Measurements from ENCODE around the gene C19orf73. TPM values are rescaled to one million over a fixed set of nuclear protein-coding genes. Genes with fewer than 3 reads are reported as not detected.

The C19orf73 gene
- total RNA-seq, 1 donor from 2014 or later, result 2.3 TPM

DNA sequence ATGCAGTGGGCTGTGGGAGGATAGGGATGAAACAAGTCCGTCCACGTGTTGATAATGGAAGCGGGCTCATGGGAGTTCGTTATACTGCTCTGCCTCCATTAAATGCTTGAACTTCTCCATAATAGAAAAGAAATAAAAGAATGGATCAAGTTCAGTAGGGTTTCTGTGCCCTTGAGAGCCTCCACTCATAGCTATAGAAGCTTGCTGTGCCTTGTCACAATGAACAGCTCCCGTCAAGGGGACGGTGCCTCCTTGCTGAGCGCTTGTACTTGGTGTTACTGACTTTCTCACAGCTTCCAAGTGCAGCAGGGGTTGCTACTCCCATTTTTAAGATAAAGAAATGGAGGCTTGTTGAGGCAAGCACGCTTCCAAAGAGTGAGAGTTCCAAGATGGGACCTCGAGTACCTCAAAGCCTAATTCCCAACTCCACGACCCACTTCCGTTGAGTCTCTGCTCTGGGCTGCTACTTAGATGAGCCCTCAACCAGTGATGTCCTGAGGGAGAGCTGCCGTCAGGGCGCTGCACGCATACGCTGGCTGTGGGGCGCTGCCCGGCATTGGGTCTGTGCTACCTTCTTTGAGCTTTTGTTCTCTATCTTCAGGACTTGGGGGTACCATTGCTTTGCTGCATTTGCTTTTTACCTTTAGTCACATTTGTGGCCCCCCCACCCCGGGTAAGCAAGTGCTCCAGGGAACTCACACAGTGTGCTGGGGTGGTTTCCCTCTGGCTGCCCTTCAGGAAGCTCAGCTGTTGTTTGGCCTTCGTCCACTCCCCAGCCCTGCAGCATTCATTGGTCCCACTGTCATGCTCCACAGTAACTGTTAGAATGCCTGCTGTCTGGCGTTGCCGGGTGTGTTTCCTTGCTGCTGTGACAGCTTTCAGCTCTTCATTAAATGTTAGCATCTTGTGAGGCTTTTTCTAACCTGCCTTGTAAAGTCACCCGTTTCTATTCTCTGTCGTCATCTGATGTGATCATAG is 24.1 kb downstream of the C19orf73 start:
- H3K4me1 Mint-ChIP-seq (ENCODE audit: unreplicated experiment), result peaks cover 8% of the 10 kb centered on the region
- no peak overlapping the region for H3K27ac Mint-ChIP-seq
- no peaks in the 10 kb centered on the region for H3K9me3 Mint-ChIP-seq
- no peak for DNase-seq (ENCODE audit: extremely low spot score, unreplicated experiment)
- H3K27me3 Mint-ChIP-seq, result no peaks in the 10 kb centered on the region
- no peak overlapping the region for H3K4me3 Mint-ChIP-seq
- TF ChIP-seq, protein P1, sequence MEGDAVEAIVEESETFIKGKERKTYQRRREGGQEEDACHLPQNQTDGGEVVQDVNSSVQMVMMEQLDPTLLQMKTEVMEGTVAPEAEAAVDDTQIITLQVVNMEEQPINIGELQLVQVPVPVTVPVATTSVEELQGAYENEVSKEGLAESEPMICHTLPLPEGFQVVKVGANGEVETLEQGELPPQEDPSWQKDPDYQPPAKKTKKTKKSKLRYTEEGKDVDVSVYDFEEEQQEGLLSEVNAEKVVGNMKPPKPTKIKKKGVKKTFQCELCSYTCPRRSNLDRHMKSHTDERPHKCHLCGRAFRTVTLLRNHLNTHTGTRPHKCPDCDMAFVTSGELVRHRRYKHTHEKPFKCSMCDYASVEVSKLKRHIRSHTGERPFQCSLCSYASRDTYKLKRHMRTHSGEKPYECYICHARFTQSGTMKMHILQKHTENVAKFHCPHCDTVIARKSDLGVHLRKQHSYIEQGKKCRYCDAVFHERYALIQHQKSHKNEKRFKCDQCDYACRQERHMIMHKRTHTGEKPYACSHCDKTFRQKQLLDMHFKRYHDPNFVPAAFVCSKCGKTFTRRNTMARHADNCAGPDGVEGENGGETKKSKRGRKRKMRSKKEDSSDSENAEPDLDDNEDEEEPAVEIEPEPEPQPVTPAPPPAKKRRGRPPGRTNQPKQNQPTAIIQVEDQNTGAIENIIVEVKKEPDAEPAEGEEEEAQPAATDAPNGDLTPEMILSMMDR (conservative IDR thresholded peaks at IDR 0.05), result no peak
- H3K36me3 Mint-ChIP-seq, result peaks cover 17% of the 10 kb centered on the region

DNA sequence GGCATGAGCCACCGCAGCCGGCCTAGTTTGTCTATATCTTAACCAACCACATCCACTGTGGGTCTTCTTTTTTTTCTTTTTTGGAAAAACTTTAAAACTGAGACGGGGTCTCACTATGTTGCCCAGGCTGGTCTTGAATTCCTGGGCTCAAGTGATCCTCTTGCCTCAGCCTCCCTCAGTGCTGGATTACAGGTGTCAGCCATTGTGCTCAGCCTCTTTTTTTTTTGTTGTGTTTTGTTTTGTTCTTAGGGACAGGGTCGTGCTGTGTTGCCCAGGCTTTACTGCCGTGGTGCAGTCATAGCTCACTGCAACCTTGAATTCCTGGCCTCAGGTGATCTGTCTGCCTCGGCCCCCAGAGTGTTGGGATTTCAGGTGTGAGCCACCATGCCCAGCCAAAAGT is 26.3 kb downstream of the C19orf73 start:
- Mint-ChIP-seq H3K27me3 (no peaks in the 10 kb centered on the region), H3K4me1 (ENCODE audit: unreplicated experiment) (peaks cover 6% of the 10 kb centered on the region), H3K4me3 (no peak overlapping the region), H3K36me3 (peaks cover 12% of the 10 kb centered on the region), H3K27ac (no peak overlapping the region), H3K9me3 (no peaks in the 10 kb centered on the region)
- TF ChIP-seq, protein P1 (conservative IDR thresholded peaks at IDR 0.05), result no peak
- DNase-seq (ENCODE audit: extremely low spot score, unreplicated experiment), result no peak

DNA sequence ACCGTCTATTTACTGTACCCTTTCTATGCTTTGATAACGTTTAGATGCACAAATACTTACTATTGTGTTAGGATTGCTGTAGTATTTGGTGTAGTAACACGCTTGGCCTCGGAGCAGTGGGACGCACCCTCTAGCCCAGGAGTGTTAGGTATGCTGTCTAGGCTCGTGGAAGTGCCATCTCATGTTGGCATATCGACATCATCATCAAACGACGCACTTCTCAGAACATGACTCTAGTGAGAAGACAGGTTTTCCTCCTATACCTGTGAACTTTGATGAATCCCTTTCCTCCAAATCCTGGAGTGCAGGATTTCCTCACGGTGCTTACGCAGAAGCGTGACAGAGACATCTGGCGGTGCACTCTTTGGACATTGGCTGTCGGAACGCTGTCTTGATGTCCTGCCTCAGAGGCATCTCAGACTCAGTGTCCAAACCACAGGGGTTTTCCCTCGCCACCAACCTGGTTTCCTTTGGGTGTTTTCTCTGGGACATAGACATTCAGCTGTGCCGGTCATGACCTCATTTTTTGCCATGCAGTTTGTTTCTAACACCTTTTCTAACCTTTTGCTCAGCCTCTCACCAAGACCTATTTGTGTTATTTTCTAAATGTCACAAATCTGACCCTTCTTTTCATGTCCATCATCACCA is 27.4 kb downstream of the C19orf73 start:
- H3K4me3 Mint-ChIP-seq, result no peak overlapping the region
- H3K4me1 Mint-ChIP-seq (ENCODE audit: unreplicated experiment), result peaks cover 6% of the 10 kb centered on the region
- no peak overlapping the region for H3K27ac Mint-ChIP-seq
- peaks cover 18% of the 10 kb centered on the region for H3K36me3 Mint-ChIP-seq
- no peaks in the 10 kb centered on the region for H3K9me3 Mint-ChIP-seq
- DNase-seq (ENCODE audit: extremely low spot score, unreplicated experiment), result no peak
- TF ChIP-seq, protein P1 (conservative IDR thresholded peaks at IDR 0.05), result no peak
- H3K27me3 Mint-ChIP-seq, result no peaks in the 10 kb centered on the region

DNA sequence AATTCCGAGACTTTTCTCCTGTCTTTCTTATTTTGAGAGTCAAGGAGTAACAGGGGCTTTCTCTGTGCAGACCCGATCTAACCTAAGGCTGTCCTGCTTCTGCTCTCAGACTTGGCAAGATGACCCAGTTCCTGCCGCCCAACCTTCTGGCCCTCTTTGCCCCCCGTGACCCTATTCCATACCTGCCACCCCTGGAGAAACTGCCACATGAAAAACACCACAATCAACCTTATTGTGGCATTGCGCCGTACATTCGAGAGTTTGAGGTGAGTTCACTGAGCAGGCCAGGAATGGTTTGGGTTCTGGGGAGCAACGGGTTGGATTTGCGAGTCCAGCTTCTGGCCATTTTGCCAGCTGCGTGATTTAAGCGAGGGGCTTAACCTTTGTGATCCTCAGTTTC is 32.6 kb downstream of the C19orf73 start:
- Mint-ChIP-seq H3K36me3 (peaks cover 11% of the 10 kb centered on the region), H3K9me3 (no peaks in the 10 kb centered on the region), H3K27me3 (peaks cover 2% of the 10 kb centered on the region), H3K4me1 (ENCODE audit: unreplicated experiment) (peaks cover 10% of the 10 kb centered on the region), H3K4me3 (peak overlapping the region; percentile 97), H3K27ac (peak overlapping the region; percentile 79)
- TF ChIP-seq, protein P1 (conservative IDR thresholded peaks at IDR 0.05), result no peak
- no peak for DNase-seq (ENCODE audit: extremely low spot score, unreplicated experiment)

DNA sequence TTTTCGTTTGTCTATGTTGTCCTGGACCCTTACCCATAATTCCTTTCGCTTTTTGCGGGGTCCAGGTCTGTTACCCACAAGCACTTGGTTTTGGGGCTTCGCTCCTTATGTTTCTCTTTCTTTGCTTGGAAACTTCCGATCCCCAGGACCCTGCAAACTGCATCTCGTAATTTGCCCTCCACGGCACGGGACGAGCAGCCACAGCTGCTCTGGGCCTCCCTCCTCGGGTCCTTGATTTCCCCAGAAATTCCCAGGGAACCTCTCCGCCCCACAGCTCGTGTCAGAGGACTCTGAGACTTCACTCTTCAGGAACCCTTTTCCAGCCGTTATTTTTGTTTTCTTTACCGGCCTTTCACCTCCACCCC is 33.1 kb downstream of the C19orf73 start:
- peaks cover 10% of the 10 kb centered on the region for H3K4me1 Mint-ChIP-seq (ENCODE audit: unreplicated experiment)
- peaks cover 10% of the 10 kb centered on the region for H3K36me3 Mint-ChIP-seq
- peak overlapping the region; percentile 79 for H3K27ac Mint-ChIP-seq
- TF ChIP-seq, protein P1 (conservative IDR thresholded peaks at IDR 0.05), result no peak
- no peaks in the 10 kb centered on the region for H3K9me3 Mint-ChIP-seq
- H3K4me3 Mint-ChIP-seq, result peak overlapping the region; percentile 97
- no peak for DNase-seq (ENCODE audit: extremely low spot score, unreplicated experiment)
- H3K27me3 Mint-ChIP-seq, result peaks cover 3% of the 10 kb centered on the region

Data from type B pancreatic cell (in vitro differentiated cells).